Measurements from ENCODE around the gene NFYA. TPM values are rescaled to one million over a fixed set of nuclear protein-coding genes. Genes with fewer than 3 reads are reported as not detected.

The NFYA gene
- total RNA-seq, 1 experiment from 2014 or later = 34.7 TPM

- ChIA-PET CTCF (no interaction called here), POLR2A (no interaction called here)
- intact Hi-C loops (cut with micrococcal nuclease; ENCODE audit: unreplicated experiment) = no loop called here
- H3K27me3 ChIP-seq (ENCODE audit: control insufficient read depth, insufficient read depth, low read length) = no peaks in the 10 kb centered on the region
- no peak for DNase-seq (ENCODE audit: low read depth, low spot score)
- H3K27ac ChIP-seq (ENCODE audit: low read length) = no peak overlapping the region
- in situ Hi-C loops (cut with HindIII; ENCODE audit: low pct_unique_long_range_greater_than_20kb, low sequenced_read_pairs) = no loop called here
- BruUV-seq (replicated peaks) = no TSS peak
- no peak for TF ChIP-seq CTCF (IDR thresholded peaks at IDR 0.05)
- TF ChIP-seq REST (IDR thresholded peaks at IDR 0.05; ENCODE audit: insufficient read depth in 1 of 2, low read depth in 2 of 2, low read length in 1 of 2) = no peak
- TF ChIP-seq POLR2AphosphoS5 (IDR thresholded peaks at IDR 0.05; ENCODE audit: low read depth, low read length) = no peak
- no peak for TF ChIP-seq TCF7L2 (IDR thresholded peaks at IDR 0.05; ENCODE audit: low read depth, low read length)
- TF ChIP-seq SIN3A (IDR thresholded peaks at IDR 0.05; ENCODE audit: borderline replicate concordance, insufficient read depth, low read depth, low read length) = no peak
- H3K4me3 ChIP-seq (ENCODE audit: low read depth in 2 of 2, low read length in 2 of 2) = no peak overlapping the region
- no peaks in the 10 kb centered on the region for H3K4me1 ChIP-seq (ENCODE audit: control insufficient read depth, insufficient read depth, low read length)
- no peaks in the 10 kb centered on the region for H3K36me3 ChIP-seq (ENCODE audit: control insufficient read depth, insufficient read depth, low read length)
- no peak for ATAC-seq
- H3K9me3 ChIP-seq (ENCODE audit: control insufficient read depth, insufficient read depth, low read depth, low read length) = no peaks in the 10 kb centered on the region
Observed at GRCh38 chr6:41055149-41055548, 17.6 kb upstream of the NFYA start.

GRCh38 chr6:41056768-41057490 is 15.8 kb upstream of the NFYA start:
- no peaks in the 10 kb centered on the region for H3K4me1 ChIP-seq (ENCODE audit: control insufficient read depth, insufficient read depth, low read length)
- intact Hi-C loops (cut with micrococcal nuclease; ENCODE audit: unreplicated experiment) (no loop called here), in situ Hi-C loops (cut with HindIII; ENCODE audit: low pct_unique_long_range_greater_than_20kb, low sequenced_read_pairs) (no loop called here)
- DNase-seq (ENCODE audit: low read depth, low spot score) = no peak
- ATAC-seq = no peak
- no TSS peak for BruUV-seq (replicated peaks)
- ChIA-PET POLR2A (no interaction called here), CTCF (no interaction called here)
- no peaks in the 10 kb centered on the region for H3K9me3 ChIP-seq (ENCODE audit: control insufficient read depth, insufficient read depth, low read depth, low read length)
- no peaks in the 10 kb centered on the region for H3K36me3 ChIP-seq (ENCODE audit: control insufficient read depth, insufficient read depth, low read length)
- no peak for TF ChIP-seq POLR2AphosphoS5 (IDR thresholded peaks at IDR 0.05; ENCODE audit: low read depth, low read length)
- TF ChIP-seq CTCF (IDR thresholded peaks at IDR 0.05) = no peak
- TF ChIP-seq TCF7L2 (IDR thresholded peaks at IDR 0.05; ENCODE audit: low read depth, low read length) = no peak
- TF ChIP-seq REST (IDR thresholded peaks at IDR 0.05; ENCODE audit: insufficient read depth in 1 of 2, low read depth in 2 of 2, low read length in 1 of 2) = no peak
- TF ChIP-seq SIN3A (IDR thresholded peaks at IDR 0.05; ENCODE audit: borderline replicate concordance, insufficient read depth, low read depth, low read length) = no peak
- no peaks in the 10 kb centered on the region for H3K27me3 ChIP-seq (ENCODE audit: control insufficient read depth, insufficient read depth, low read length)
- H3K27ac ChIP-seq (ENCODE audit: low read length) = no peak overlapping the region
- no peak overlapping the region for H3K4me3 ChIP-seq (ENCODE audit: low read depth in 2 of 2, low read length in 2 of 2)

Data from Panc1 (cell line).